ENCODE data around the gene NDFIP1.

GRCh38 chr5:142181096-142181495 is 72.5 kb downstream of the NDFIP1 start:
- TF ChIP-seq EZH2 (IDR thresholded peaks at IDR 0.05; ENCODE audit: insufficient read depth, poor library complexity, severe bottlenecking) (no peak), EZH2phosphoT487 (IDR thresholded peaks at IDR 0.05; ENCODE audit: insufficient read depth, low read depth) (no peak)
